NCI-H69 (cell line): ENCODE data around the gene EXOC3L1.

ENCODE experiments used
- DNase-seq: peaks from one replicate; lab custom pipeline; 2025; lab: John Stamatoyannopoulos, UW

EXOC3L1 gene

GRCh38 chr16:67190041-67190440, at the start of gene EXOC3L1:
EXOC3L1 (minus strand) TSS chr16:67190136; CDS start chr16:67189676, 460 bp downstream.
- peak; percentile 7 for DNase-seq

- no peak for DNase-seq
These were observed 49.0 kb upstream of the EXOC3L1 start for GRCh38 chr16:67238806-67239470.

GRCh38 chr16:67238278-67238575, 48.3 kb upstream of the EXOC3L1 start:
- DNase-seq: no peak

- no peak for DNase-seq
These were observed 47.7 kb upstream of the EXOC3L1 start for GRCh38 chr16:67237396-67238277.

DNA sequence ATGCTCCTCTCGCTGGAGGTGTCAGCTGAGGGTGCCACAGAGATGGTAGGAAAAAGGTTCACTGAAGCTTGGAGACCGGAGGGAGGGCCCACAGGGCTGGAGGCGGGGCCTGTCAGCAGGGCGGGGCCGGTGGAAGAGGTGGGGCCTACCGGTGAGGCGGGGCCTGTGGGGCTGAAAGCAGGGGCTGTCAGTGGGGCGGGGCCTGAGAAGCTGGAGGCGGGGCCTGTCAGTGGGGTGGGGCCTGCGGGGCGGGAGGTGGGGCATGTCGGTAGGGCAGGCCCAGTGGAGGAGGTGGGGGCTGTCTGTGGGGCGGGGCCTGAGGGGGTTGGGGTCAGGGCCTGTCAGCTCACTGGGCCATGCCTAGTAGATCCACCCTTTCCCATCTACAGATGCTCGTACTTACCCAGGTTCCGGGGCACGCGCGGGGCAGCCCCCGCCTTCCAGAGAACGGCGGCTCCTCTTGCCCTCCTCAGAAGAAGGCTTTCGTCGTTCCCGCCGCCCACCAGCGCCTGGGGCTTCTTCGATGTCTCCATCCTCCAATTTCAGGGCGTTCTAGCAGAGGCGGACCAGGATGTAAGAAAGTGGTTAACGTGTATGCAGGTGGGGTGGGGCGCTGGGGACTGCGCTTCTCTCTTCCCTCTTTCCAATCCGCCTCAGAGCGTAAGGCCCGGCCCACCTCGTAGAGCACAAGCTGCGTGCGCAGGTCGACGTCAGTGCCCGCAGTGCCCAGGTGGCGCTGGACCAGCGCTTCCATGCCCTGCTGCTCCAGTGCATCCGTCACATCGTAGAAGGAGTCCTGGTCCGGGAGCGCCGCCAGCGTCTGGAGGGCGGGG, 46.8 kb upstream of the EXOC3L1 start:
- peak; percentile 53 for DNase-seq

DNA sequence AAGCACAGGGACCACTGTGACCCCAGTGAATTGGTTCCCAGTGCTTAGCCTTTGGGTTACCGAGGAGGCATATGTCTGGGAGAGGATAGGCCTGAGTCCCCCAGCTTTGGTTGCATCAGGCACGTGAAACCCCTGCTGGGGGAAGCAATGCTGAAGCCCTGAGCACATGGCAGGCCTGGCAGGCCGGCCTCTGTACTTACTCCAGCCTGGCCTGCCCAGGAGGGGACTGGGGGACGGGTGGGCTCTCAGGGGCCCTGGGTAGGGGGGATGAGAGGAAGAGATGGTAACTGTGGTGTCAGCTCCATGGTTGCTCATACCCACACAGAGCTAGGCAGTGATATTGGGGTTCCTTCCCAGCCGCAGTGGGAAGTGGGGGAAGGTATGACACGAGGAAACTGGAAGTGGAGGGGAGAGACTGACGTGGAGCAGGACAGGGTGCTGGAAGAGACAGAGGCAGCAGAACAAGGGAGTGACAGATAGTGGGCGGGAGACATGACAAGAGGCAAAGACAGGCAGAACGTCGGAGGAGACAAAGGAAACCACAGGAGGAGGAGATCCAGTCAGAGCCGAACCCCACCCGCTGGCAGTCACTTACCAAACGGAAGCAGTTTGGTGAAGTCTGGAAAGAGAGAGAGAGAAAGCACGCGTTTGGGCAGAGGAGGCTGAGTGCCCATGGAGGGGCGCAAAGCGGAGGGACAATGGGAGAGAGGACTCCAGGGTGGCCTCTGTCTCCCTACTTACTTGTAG, 46.1 kb upstream of the EXOC3L1 start:
- no peak for DNase-seq

GRCh38 chr16:67234180-67234597, 44.3 kb upstream of the EXOC3L1 start:
- no peak for DNase-seq

- no peak for DNase-seq
These were observed 43.7 kb upstream of the EXOC3L1 start for GRCh38 chr16:67233596-67233995.

DNA sequence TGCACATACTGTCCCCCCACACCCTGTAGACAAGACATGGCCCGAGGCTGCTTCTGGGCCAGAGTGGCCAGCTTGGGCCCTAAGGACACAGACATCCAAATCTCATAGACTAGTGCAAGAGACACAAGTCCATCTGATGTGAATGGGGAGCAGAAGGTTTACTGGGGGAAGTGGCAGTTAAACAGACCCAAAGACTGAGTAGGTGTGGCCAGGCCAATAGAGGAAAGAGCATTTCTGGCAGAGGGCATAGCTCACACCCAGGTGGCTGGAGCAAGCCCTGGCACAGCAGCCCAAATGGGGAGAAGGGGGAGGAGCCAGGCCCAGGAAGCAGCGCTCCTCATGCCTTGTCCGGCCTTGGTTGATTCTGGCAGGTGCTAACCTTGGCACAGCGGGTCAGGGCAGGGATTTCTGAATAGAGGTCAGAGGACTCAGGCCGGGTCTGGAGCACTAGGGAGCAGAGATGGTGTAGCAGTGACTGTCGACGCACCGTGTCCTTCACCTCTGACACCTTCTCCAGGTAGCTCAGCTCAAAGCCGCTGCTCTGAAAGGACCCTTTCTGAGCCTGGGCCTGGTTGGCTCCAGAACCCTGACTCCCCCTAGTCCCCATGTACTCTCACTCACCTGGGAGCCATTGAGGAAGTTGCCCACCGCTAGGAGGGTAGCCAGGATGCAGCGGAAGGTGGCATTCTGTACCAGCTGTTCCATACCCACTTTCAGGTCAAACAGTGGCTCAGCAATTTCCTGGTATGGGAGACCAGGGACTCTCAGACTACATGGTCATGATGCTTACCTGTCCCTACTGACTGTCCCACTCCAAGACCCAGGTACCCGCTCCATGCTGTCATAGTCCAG, 41.1 kb upstream of the EXOC3L1 start:
- DNase-seq: no peak

GRCh38 chr16:67229906-67230808, 40.2 kb upstream of the EXOC3L1 start:
- DNase-seq: no peak

DNA sequence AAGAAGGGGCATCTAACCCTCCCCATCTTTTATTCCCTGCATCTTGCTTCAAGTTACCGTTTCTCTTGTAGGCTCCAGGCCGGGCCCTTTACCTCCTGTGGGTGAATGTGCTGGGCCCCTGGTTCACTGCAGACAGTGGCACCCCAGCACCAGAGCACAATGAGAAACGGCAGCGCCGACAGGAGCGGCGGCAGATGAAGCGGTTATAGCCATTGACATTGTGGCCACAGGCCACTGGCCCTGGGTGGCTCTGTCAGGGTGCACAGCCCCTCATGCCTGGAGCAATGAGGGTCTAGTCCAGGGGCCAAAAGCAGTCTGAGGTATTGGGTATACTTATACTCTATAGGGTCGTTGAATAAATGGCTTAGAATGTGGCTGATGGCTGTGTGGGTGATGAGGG, 39.0 kb upstream of the EXOC3L1 start:
- DNase-seq: no peak

DNA sequence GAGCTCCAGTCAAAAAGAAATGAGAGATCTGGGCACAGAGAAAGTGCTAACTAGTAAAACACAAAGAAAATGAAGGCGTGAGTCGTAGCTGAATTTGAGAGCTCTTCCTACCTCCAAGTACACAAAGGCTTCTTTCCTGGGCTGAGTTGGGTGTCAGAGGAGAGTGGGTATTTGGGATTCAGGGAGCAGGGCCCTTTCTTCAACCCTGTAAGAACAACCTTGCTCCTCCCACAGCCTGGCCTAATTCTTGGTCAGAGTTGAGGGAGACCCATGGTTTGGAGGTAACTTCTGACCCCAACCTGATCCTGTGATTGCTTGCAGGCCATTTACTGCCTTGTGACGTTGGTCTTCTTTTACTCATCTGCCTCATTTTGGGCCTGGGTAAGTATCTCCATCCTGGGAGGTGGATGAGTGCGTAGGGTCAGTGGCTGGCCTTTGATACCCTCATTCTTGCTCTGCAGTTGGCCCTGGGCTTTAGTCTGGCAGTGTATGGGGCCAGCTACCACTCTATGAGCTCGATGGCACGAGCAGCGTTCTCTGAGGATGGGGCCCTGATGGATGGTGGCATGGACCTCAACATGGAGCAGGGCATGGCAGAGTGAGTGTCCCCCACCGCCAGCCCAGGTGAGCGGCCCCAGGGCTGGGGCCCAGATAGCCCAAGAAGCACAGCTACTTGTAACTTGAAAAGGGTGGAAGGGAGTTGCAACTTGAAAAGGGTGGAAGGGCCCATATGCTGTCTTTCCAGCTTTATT, 38.3 kb upstream of the EXOC3L1 start:
- no peak for DNase-seq

- no peak for DNase-seq
These were observed 37.6 kb upstream of the EXOC3L1 start for GRCh38 chr16:67227567-67227921.

DNA sequence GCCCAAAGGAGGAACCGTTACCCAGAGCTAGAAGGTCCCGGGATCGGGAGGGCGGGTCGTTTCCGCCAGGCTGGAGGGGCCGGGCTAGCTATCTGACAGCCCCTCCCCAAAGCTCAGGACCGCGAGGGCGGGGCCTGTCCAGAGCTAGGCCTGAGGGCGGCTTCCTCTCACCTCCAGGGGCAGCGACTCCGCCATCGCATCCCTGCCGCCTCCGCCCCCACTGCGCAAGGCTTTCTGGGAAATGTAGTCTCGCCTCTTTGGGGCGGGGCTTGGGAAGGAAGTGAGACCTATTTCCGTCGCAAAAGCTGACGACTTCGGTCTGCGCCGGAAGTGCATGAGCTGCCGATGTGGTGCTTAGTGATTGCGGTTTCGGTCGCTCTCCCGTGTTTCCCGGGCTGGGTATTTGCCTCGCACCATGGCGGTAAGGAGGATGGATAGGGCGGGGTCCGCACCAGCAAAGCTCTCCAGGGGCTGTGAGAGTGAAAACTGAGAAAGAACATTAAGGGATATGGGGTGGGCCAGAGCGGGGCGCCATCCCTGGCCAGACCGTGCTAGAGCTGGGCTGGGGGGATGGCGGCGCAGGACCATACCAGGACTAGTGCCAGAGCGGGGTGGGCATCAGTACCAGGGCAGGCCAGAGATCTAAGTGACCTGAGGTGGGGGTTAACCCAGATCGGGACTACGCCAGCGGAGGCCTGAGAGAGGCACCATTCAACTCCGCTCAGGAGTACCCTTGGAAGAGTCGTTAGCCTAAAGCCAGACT, 37.0 kb upstream of the EXOC3L1 start, which contains the start of gene TMEM208:
TMEM208 (plus strand) TSS at position 327 of the 763 bp plus-strand sequence; CDS start at position 416, 89 bp downstream.
- DNase-seq: peak; percentile 97

- no peak for DNase-seq
These were observed 36.4 kb upstream of the EXOC3L1 start for GRCh38 chr16:67226295-67226803.

DNA sequence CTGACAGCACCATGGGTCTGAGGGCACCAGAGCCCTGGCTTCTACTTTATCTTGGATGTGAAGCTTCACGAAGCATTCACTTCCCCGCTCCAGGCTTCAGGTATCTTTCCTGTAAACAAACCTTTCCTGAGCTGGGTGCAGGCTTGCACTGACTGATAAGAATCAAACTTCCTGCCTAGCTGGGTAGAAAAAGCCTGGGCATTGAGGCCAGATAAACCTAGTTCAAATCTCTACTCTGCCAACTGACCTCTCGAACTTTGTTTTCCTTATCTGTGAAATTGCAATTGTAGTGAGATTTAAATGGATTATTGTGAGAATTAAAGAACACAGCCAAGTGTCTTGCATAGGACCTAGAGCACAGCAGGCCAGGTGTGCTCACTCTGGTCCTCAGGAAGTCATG, 34.1 kb upstream of the EXOC3L1 start:
- no peak for DNase-seq

- DNase-seq: no peak
These were observed 26.9 kb upstream of the EXOC3L1 start for GRCh38 chr16:67216612-67217490.
